HG03280 (cell line): ENCODE measurements around the gene NPTXR.

Source experiments
- ATAC-seq: cut with Tn5 transposase; IDR thresholded peaks from one replicate; pipeline ENCODE4 v1.9.1; 2021; ENCODE audit warnings: mild to moderate bottlenecking, moderate library complexity; ENCODE audit not compliant: unreplicated experiment

NPTXR gene

GRCh38 chr22:38843657-38844314, at the start of gene NPTXR:
NPTXR (minus strand) TSS chr22:38844028.
- ATAC-seq, result no peak

- no peak for ATAC-seq
These were observed 47.4 kb upstream of the NPTXR start for GRCh38 chr22:38891256-38891655.

GRCh38 chr22:38890377-38890776, 46.5 kb upstream of the NPTXR start:
- ATAC-seq, result no peak

- ATAC-seq, result no peak
These were observed 42.5 kb upstream of the NPTXR start for GRCh38 chr22:38886333-38886732.

- no peak for ATAC-seq
These were observed 39.3 kb upstream of the NPTXR start for GRCh38 chr22:38882972-38883622.

- ATAC-seq, result no peak
These were observed 38.4 kb upstream of the NPTXR start for GRCh38 chr22:38881997-38882879.

- ATAC-seq, result no peak
These were observed 37.6 kb upstream of the NPTXR start for GRCh38 chr22:38881464-38881871.

- ATAC-seq, result no peak
These were observed 36.1 kb upstream of the NPTXR start for GRCh38 chr22:38879961-38880360.

- no peak for ATAC-seq
These were observed 35.4 kb upstream of the NPTXR start for GRCh38 chr22:38879108-38879729.

GRCh38 chr22:38878001-38878400, 34.2 kb upstream of the NPTXR start:
- ATAC-seq, result no peak

- no peak for ATAC-seq
These were observed 30.8 kb upstream of the NPTXR start for GRCh38 chr22:38874529-38875222.

- no peak for ATAC-seq
These were observed 29.9 kb upstream of the NPTXR start for GRCh38 chr22:38873469-38874411.

- ATAC-seq, result no peak
These were observed 29.0 kb upstream of the NPTXR start for GRCh38 chr22:38872831-38873248.

- peak; percentile 66 for ATAC-seq
These were observed 28.5 kb upstream of the NPTXR start, which contains the start of gene CBX6 for GRCh38 chr22:38872172-38872830. CBX6 (minus strand) TSS chr22:38872216; CDS start chr22:38872190, 26 bp downstream.

- ATAC-seq, result peak; percentile 1
These were observed 27.7 kb upstream of the NPTXR start for GRCh38 chr22:38871360-38872171.

GRCh38 chr22:38870791-38871359, 27.0 kb upstream of the NPTXR start:
- no peak for ATAC-seq

- peak; percentile 32 for ATAC-seq
These were observed 26.5 kb upstream of the NPTXR start for GRCh38 chr22:38870312-38870741.

GRCh38 chr22:38869663-38870062, 25.8 kb upstream of the NPTXR start:
- no peak for ATAC-seq
